NCI-H1930 (cell line): ENCODE measurements around the gene BAG5.
"Not testable (repeated sequence)": the region's sequence is repeated elsewhere in the genome, so short reads cannot be mapped to it uniquely, and the experiment has no call there.

Source experiments
- DNase-seq, 2 experiments: peaks; one replicate each; lab custom pipeline; 2025; lab: John Stamatoyannopoulos, UW

Gene BAG5

GRCh38 chr14:103534576-103535061, 27.8 kb downstream of the BAG5 start:
- no peak for DNase-seq

- DNase-seq: no peak
Measured at GRCh38 chr14:103533999-103534575, 28.4 kb downstream of the BAG5 start.

- DNase-seq: no peak
Measured at GRCh38 chr14:103533137-103533998, 29.1 kb downstream of the BAG5 start.

- no peak for DNase-seq
Measured at GRCh38 chr14:103532216-103533136, 30.0 kb downstream of the BAG5 start.

DNA sequence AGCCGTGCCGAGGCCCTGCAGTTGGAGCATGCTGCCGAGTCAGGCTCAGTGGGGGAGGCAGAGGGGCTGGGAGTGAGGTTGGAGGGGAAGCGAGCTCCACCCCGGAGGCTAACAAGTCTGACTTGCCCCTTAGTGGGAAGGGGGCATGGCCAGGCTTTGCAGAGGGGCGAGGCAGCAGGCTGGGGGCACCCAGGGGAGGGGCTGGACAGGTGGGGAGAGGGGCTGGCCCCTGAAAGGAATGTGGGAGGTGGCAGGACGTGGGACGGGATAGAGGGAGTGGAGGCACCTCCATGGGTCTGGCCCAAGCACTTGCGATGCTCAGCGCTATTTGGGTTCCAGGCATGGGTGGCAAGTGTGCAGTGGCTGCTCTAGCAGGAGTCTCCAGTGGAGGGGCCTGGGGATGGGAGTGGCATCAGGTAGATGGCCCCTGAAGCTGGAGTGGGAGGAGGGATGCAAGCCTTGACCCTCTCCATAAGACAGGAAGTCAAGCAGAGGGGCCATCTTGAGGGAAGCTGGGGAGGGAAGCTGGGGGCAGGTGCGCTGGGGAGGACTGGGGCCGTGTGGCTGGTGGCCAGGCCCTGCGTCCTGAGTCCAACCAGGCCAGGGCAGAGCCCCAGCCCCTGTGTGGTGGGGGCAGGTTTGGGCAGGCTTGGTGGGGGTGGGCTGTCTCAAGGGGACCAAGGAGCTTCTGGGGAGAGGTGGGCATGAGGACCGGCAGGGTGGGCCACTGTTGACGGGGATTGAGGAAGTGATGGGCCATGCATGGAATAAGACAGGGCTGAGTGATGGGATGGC, 30.8 kb downstream of the BAG5 start:
- no peak for DNase-seq

- DNase-seq: no peak
Measured at GRCh38 chr14:103530831-103531230, 31.6 kb downstream of the BAG5 start.

- DNase-seq: no peak
Measured at GRCh38 chr14:103530390-103530789, 32.1 kb downstream of the BAG5 start.

DNA sequence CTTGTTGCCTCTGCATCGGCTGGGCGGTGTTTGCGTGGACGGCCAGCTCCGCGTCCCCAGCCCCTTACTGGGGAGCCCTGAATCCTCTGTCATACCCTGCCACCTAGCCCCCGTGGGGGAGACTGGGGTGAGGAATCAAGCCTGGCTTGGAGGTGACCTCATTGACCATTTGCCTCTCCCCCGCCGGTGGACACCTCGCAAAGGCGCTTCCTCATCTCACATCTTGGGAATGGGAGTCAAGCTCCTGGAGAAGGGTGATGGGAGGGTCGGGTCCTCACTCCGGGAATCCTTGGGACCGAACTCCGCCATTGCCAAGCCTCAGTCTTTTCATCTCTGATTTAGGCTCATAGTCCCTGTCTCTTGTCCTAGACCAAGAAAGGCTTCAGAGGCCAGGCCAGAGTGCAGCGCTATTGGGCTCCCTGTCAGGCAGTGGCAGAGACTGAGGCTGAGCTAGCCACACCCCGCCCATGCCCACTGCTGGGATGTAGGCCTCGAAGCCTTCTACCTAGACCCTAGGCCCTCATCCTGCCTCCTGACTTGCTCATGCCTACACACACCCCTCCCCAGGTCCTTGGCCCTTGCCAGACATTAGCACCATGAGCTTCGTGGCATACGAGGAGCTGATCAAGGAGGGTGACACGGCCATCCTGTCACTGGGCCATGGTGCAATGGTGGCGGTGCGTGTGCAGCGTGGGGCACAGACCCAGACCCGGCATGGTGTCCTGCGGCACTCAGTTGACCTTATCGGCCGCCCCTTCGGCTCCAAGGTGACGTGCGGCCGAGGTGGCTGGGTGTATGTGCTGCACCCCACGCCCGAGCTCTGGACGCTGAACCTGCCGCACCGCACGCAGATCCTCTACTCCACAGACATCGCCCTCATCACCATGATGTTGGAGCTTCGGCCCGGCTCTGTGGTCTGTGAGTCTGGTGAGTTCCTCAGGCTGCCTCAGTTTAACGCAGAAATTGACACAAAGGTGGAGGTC, 32.8 kb downstream of the BAG5 start:
- no peak for DNase-seq

- peak; percentile 80 to 84 for DNase-seq
Measured at GRCh38 chr14:103528587-103529382, 33.7 kb downstream of the BAG5 start, which contains the start of gene TRMT61A. Gene TRMT61A (plus strand): TSS chr14:103529196. CDS start chr14:103529979, 783 bp downstream.

DNA sequence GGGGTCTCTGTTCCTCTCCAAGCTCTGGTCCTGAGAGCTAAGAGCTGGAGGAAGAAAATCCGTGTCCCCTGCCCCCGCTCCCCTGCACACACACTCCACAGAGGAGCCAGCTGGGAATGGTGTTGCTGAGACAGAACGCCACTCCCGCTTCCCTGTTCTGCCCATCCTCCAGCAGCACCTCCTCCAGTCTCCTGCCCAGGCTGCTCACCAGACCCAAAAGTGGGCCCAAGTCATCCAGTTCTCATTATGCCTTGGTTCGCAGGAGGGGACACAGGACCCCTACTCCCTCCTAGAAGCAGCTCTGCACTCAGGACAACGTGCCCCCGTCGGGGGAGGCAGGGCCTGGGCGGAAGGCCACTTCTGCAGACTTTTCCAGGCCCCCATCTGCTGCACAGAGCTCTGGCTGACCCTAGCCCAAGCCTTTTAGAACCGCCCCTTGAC, 34.3 kb downstream of the BAG5 start:
- no peak for DNase-seq

- DNase-seq: no peak
Measured at GRCh38 chr14:103527408-103528145, 34.9 kb downstream of the BAG5 start.

GRCh38 chr14:103526914-103527248, 35.6 kb downstream of the BAG5 start:
- no peak for DNase-seq

DNA sequence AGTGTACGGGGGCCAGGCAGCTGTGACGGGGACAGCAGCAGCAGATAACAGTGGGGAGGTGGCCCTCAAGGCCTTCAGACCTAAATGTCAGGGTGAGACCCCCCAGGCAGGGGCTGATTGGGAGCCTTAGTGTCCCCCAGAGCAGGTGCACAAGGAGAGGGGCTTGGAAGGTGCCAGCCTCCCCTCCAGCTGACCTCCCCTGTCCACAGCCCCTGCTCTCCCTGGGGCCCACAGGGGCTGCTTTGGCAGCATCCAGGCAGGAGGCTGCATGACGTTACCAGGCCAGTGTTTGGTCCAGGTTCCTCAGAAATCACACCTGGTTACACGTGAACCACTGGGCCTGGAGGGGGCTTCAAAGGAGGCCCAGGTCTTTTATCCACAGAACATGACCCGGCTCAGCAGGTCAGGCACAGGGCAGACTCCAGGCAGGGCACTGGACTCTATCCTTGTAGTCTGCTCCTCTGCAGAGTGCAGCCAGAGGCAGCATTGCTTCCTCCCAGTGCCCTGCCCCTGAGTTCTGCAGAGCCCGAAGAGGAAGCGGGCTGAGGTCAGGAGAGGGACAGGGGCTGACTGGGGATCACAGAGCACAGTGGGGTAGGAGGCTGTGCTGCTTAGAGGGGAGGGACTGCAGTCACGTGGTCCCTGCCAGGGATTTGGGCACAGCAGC, 36.1 kb downstream of the BAG5 start:
- DNase-seq: no peak

GRCh38 chr14:103525430-103526246, 36.8 kb downstream of the BAG5 start:
- not testable (repeated sequence) for DNase-seq

GRCh38 chr14:103524002-103524935, 38.2 kb downstream of the BAG5 start:
- no peak for DNase-seq

GRCh38 chr14:103523575-103523954, 38.9 kb downstream of the BAG5 start:
- no peak for DNase-seq
